HepG2 (cell line): ENCODE results near the gene ORC4. TPM values are rescaled to one million over a fixed set of nuclear protein-coding genes. Genes with fewer than 3 reads are reported as not detected.

Experiments
- ATAC-seq: fragments of 200-7000 bp; cut with Tn5 transposase; 3 replicates; pipeline ENCODE4 v1.9.1; 2020; ENCODE audit warnings: mild to moderate bottlenecking, moderate library complexity
- BruUV-seq: library from RNA; stranded (reverse); fragments of 400-500 nt; replicated peaks from 2 replicates; lab custom pipeline; 2021; lab: Mats Ljungman, UMichigan
- CTCF ChIA-PET: fragments of 300-600 bp; formaldehyde crosslinking; extraction: SDS; loops from one replicate; lab custom pipeline; 2021; ENCODE audit warnings: low total read pairs, inconsistent platforms, low intra/inter-chr PET ratio; lab: Yijun Ruan, JAX
- POLR2A ChIA-PET: fragments of 350-600 bp; sonication (Branson Sonifier 250); formaldehyde crosslinking; loops from one replicate; lab custom pipeline; 2020; ENCODE audit warnings: antibody characterized with exemption, inconsistent platforms; lab: Yijun Ruan, JAX
- DNase-seq: peaks from one replicate; pipeline ENCODE4 v3.0.0-alpha.2; 2015; ENCODE audit warnings: low spot score
- FAIRE-seq: peaks from 3 replicates; lab custom pipeline; 2011; peaks lifted over from hg19 to GRCh38; lab: Jason Lieb, UNC
- H2AFZ ChIP-seq: one replicate; pipeline ENCODE4 v1.6.1; 2011; ENCODE audit warnings: low read length, inconsistent platforms
- H3K27ac ChIP-seq: fragments of 300-600 bp; 3 replicates; pipeline ENCODE4 v1.8.0; 2011; ENCODE audit warnings: mixed run types, mild to moderate bottlenecking, mixed read lengths, low read length, inconsistent platforms; ENCODE audit not compliant: insufficient read depth; ENCODE audit errors: extremely low read length
- H3K27me3 ChIP-seq, 2 experiments: fragments of 200-600 bp in 1 of 2; 2 replicates in 1 of 2; 3 replicates in 1 of 2; pipeline versions ENCODE4 v1.6.0 to v1.8.0; 2011; ENCODE audit warnings: low read length in 2 of 2, mild to moderate bottlenecking in 2 of 2, moderate library complexity in 2 of 2, inconsistent platforms in 1 of 2; ENCODE audit not compliant: insufficient read depth in 2 of 2, control insufficient read depth in 1 of 2
- H3K36me3 ChIP-seq, 2 experiments: fragments of 200-600 bp in 1 of 2; replicated peaks in 1 of 2; 2 replicates in 1 of 2; 3 replicates in 1 of 2; pipeline versions ENCODE4 v1.5.1 to v1.8.0; 2011; ENCODE audit warnings: low read length in 2 of 2, inconsistent platforms in 1 of 2; ENCODE audit not compliant: insufficient read depth in 2 of 2, control insufficient read depth in 1 of 2
- H3K4me1 ChIP-seq: 2 replicates; pipeline ENCODE4 v1.5.1; 2012; ENCODE audit warnings: low read length, inconsistent platforms; ENCODE audit not compliant: insufficient read depth
- H3K4me2 ChIP-seq: 2 replicates; pipeline ENCODE4 v1.6.0; 2011; ENCODE audit warnings: low read depth, low read length, inconsistent platforms
- H3K4me3 ChIP-seq, 3 experiments: fragments of 200-600 bp in 1 of 3; sonication (generic), shearing (Covaris generic) in 1 of 3; replicated peaks in 1 of 3; 2 replicates each; pipeline ENCODE4 v1.5.1; 2011 to 2016; ENCODE audit warnings: low read length in 3 of 3, inconsistent platforms in 2 of 3, low read depth in 2 of 3, mild to moderate bottlenecking in 2 of 3, control low read depth in 1 of 3, mixed read lengths in 1 of 3; ENCODE audit not compliant: insufficient read depth in 1 of 3
- H3K79me2 ChIP-seq: one replicate; pipeline ENCODE4 v1.6.1; 2011; ENCODE audit warnings: low read length, inconsistent platforms; ENCODE audit not compliant: insufficient read depth
- H3K9ac ChIP-seq: 2 replicates; pipeline ENCODE4 v1.6.0; 2011; ENCODE audit warnings: mild to moderate bottlenecking, low read depth, low read length, inconsistent platforms; ENCODE audit not compliant: insufficient read depth
- H3K9me3 ChIP-seq: 2 replicates; pipeline ENCODE4 v1.5.1; 2012; ENCODE audit warnings: mild to moderate bottlenecking, low read length
- H4K20me1 ChIP-seq: 2 replicates; pipeline ENCODE4 v1.6.0; 2011; ENCODE audit warnings: inconsistent platforms, mild to moderate bottlenecking, low read length, moderate library complexity; ENCODE audit not compliant: insufficient read depth
- ETV6 ChIP-seq: sonication (generic); formaldehyde crosslinking; conservative IDR thresholded peaks from 2 replicates; pipeline ENCODE4 v1.4.0; 2020; ENCODE audit warnings: missing genetic modification reagents
- MXD1 ChIP-seq: sonication (generic); formaldehyde crosslinking; IDR thresholded peaks from 2 replicates; pipeline ENCODE4 v1.4.0; 2020; ENCODE audit warnings: mild to moderate bottlenecking, missing genetic modification reagents
- NFYB ChIP-seq: sonication (generic); formaldehyde crosslinking; IDR thresholded peaks from 2 replicates; pipeline ENCODE4 v1.4.0; 2020; ENCODE audit warnings: missing genetic modification reagents
- SALL2 ChIP-seq: sonication (generic); formaldehyde crosslinking; IDR thresholded peaks from 2 replicates; pipeline ENCODE4 v1.8.1; 2023; ENCODE audit warnings: mild to moderate bottlenecking, missing genetic modification reagents, inconsistent platforms
- SIN3A ChIP-seq: IDR thresholded peaks from 2 replicates; pipeline ENCODE4 v1.6.1; 2011; ENCODE audit warnings: low read depth, mild to moderate bottlenecking, control low read depth, low read length, borderline replicate concordance
- ZBTB1 ChIP-seq: sonication (generic); formaldehyde crosslinking; IDR thresholded peaks from 2 replicates; pipeline ENCODE4 v1.4.0; 2020; ENCODE audit warnings: missing genetic modification reagents, borderline replicate concordance
- ZBTB46 ChIP-seq: sonication (generic); formaldehyde crosslinking; IDR thresholded peaks from 2 replicates; pipeline ENCODE4 v1.4.0; 2020; ENCODE audit warnings: mild to moderate bottlenecking, missing genetic modification reagents, borderline replicate concordance
- ZFP91 ChIP-seq: sonication (generic); formaldehyde crosslinking; IDR thresholded peaks from 2 replicates; pipeline ENCODE4 v1.9.0; 2022; ENCODE audit warnings: missing genetic modification reagents, mild to moderate bottlenecking, borderline replicate concordance
- ZNF18 ChIP-seq: sonication (generic); formaldehyde crosslinking; IDR thresholded peaks from 2 replicates; pipeline ENCODE4 v1.8.0; 2022; ENCODE audit warnings: mild to moderate bottlenecking, missing genetic modification reagents; ENCODE audit not compliant: insufficient replicate concordance
- ZNF552 ChIP-seq: sonication (generic); formaldehyde crosslinking; IDR thresholded peaks from 2 replicates; pipeline ENCODE4 v1.9.0; 2022; ENCODE audit warnings: missing genetic modification reagents, mild to moderate bottlenecking, borderline replicate concordance
- ZNF784 ChIP-seq: sonication (generic); formaldehyde crosslinking; IDR thresholded peaks from 2 replicates; pipeline ENCODE4 v1.5.1; 2020; ENCODE audit warnings: missing genetic modification reagents, mild to moderate bottlenecking, borderline replicate concordance
- WGBS: methylation state at CpG from one replicate; pipeline ENCODE4 v1.1.6; 2017; ENCODE audit warnings: low lambda C conversion rate; 5-methylcytosine and 5-hydroxymethylcytosine counted together
- in situ Hi-C: cut with HindIII; loops from 2 replicates; pipeline ENCODE4 v1.10.0; 2017; ENCODE audit warnings: low pct_unique_long_range_greater_than_20kb; ENCODE audit not compliant: extremely low pct_ligation_motif_present
- intact Hi-C: fragments of 100-400 bp; cut with micrococcal nuclease; formaldehyde crosslinking; loops from one replicate; pipeline ENCODE4 v1.10.0; 2022; ENCODE audit not compliant: unreplicated experiment
- polyA plus RNA-seq, 8 experiments: library from polyadenylated mRNA; depleted of rRNA in 3 of 8; stranded (reverse) in 7 of 8; unstranded in 1 of 8; fragments of >200 nt; fragmentation: Illumina TruSeq in 4 of 8; extraction: Trizol in 4 of 8; gene quantifications; 2 replicates each; pipeline versions ENCODE4 v1.2.1 to v1.2.3, GENCODE V29; 2011 to 2016; ENCODE audit warnings: low read depth in 4 of 8, missing spikeins in 1 of 8, mixed read lengths in 1 of 8; ENCODE audit not compliant: insufficient read depth in 1 of 8
- total RNA-seq, 5 experiments: library from RNA; depleted of rRNA; stranded (reverse); fragments of >200 nt; fragmentation: Illumina TruSeq; extraction: Trizol; gene quantifications; 2 replicates each; pipeline ENCODE4 v1.2.3, GENCODE V29; 2016; ENCODE audit warnings: low read depth in 1 of 5

ORC4 gene
- total and polyA plus RNA-seq, 2 of the 13 experiments (the other 11 are each of a cell fraction or from before 2014, with no cell fraction given): 28.6 to 84.8 TPM

GRCh38 chr2:148065936-148066335 is 45.4 kb upstream of the ORC4 start:
- ATAC-seq (no peak), DNase-seq (no peak), FAIRE-seq (no peak)
- in situ Hi-C loops (no loop called here), intact Hi-C loops (no loop called here)
- Histone ChIP-seq H3K27ac (no peak overlapping the region), H4K20me1 (no peaks in the 10 kb centered on the region), H3K4me1 (no peaks in the 10 kb centered on the region), H3K9me3 (no peaks in the 10 kb centered on the region), H3K79me2 (no peaks in the 10 kb centered on the region), H2AFZ (no peak overlapping the region), H3K4me3 (no peak overlapping the region), H3K4me2 (no peak overlapping the region), H3K9ac (no peak overlapping the region), H3K27me3 (no peaks in the 10 kb centered on the region), H3K36me3 (no peaks in the 10 kb centered on the region)
- TF ChIP-seq ZNF784 (CRISPR knock-in tag) (no peak), ZBTB1 (no peak), SALL2 (no peak), ZNF18 (CRISPR knock-in tag) (no peak), ZFP91 (CRISPR knock-in tag) (no peak), ZNF552 (no peak), MXD1 (no peak), ZBTB46 (CRISPR knock-in tag) (no peak), NFYB (CRISPR knock-in tag) (no peak), ETV6 (CRISPR knock-in tag) (no peak), SIN3A (no peak)
- POLR2A ChIA-PET: no interaction called here
- CTCF ChIA-PET: no interaction called here
- 93% methylated on average over 6 of the region's 6 CpGs for WGBS
- BruUV-seq: no TSS peak
